Activated T-cell treated with anti-CD3 and anti-CD28 coated beads, Interleukin-2, amount 50 U/mL, for 48 hours (primary cell): ENCODE data around the gene LOX.

Experiments
- DNase-seq, 2 experiments: peaks; one replicate each; pipeline ENCODE4 v3.0.0-alpha.2; 2020

LOX gene

DNA sequence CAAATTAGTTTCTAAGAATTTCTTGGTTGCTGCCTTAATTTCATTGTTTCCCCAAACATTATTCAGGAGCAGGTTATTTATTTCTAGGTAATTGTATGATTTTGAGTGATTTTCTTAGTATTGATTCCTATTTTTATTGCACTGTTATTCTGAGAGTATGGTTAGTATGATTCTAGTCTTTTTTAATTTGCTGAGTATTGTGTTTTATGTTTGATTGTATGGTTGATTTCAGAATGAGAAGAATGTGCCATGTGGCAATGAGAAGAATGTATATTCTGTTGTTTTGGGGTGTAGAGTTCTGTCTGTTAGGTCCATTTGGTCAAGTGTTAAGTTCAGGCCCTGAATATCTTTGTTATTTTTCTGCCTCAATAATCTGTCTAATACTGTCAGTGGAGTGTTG is 27.1 kb downstream of the LOX start:
- no peak for DNase-seq

DNA sequence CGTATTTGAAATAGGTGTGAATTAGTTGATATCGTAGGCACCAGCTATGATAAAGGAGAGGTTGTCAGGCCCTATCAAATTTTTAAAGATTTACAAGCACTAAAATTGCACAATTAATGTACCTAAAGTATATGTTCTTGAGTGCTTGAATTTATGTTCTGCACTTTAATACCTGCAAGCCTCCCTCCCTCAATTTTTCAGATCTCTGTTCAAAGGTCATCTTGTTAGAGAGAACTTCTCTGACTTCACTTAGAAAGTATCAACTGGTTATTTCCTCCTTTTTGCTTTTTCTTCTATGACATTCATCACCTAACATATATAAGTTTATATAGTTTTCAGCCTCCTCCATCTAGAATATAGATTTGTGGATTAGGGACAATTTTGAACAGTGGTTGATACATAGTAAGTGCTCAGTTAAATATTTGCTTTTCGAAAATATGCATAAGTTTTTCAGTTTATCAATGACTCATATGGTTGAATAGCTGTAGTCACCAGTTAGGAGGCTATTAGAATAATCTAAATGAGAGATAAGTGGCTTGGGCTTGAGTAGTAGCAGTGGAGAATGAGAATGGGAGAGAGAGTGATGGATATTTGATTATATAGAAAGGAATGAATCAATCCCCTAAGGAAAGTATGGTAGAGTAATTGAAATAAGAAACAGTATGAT is 37.3 kb downstream of the LOX start:
- no peak for DNase-seq

DNA sequence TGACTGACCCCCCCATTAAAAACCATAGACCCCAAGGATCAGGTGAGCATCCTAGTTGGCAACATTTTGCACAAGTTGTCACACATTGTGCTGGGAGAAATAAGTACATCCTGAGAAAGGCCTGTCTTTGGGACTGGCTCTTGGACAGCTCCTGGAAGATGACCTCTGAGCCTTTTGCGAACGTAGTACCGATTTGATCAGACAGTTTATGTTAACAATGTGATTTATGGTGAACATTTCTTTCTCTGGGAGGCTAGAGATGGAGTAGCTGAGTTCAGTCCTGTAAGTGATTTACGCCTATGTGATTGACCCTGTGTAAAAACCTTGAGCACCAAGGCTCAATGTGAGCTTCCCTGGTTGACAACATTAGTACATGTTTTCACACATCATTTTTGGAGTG is 41.7 kb downstream of the LOX start:
- DNase-seq = no peak

DNA sequence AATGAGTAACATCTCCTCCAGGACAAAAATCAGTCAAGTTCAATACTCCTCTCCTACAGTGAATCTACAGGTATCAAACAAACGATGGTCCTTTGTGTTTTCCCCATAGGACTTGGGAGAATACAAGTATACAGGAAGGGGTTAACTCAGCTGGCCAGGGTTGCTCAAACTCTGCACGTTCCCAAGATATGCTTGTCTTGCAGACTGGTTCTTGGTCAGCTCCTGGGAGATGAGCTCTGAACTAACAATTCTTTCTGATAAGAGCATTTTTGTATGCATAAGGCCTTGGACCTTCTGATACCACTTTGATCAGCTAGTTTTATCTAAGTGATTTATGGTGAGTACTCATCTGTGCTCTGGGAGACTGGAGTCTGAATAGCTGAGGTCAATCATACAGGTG is 42.1 kb downstream of the LOX start:
- DNase-seq = no peak

DNA sequence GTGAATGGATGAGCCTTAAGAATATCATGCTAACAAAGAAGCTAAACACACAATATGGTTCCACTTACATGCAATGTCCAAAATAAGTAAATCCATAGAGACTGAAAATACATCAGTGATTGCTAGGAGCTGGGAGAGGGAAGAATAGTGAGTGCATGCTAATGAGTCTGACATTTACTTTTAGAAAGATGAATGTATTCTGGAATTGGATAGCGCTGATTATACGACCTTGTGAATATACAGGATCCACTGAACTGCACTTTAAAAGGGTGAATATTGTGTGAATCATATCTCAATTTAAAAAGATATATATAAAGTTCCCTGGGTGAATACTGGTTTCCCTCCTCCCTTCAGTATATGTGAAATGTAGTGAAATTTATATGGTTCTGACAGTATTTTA is 46.2 kb downstream of the LOX start:
- no peak for DNase-seq

DNA sequence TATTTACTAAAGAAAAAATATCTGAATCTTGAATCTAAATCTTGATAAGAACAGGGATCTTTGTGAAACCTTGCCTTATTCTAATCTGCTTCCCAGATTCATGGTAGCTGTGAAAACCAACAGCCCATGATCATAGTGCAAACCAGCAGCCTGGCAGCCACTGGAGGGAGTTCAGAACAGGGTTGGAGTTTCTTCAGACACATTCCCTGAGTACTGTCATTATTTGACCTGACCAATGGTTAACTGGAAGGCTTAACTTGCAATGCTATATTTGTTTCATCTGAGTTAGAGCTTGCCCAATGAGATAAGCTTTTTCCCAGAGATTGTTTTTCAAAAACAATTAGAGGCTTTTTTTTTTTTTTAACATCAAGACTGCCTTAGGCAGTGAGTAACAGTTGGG is 47.8 kb downstream of the LOX start:
- no peak for DNase-seq

DNA sequence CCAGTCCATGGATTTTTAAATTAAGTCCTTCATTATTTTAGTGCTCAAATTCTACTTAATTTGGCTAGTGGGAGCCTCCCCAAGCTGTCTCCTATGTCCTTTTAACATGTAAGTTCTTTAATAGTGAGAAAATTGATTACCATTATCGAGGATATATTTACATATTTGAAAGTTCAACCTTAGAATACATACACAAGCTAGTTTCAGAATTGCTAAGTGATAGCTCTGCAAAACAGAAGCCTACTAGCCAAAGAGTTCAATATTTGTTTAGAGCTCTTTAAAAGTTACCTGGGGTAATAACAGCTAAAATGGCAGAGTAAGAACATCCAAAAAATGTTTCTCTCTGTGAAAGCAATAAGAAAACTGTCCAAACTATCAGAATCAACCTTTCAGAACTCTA is 48.2 kb downstream of the LOX start:
- DNase-seq = no peak

DNA sequence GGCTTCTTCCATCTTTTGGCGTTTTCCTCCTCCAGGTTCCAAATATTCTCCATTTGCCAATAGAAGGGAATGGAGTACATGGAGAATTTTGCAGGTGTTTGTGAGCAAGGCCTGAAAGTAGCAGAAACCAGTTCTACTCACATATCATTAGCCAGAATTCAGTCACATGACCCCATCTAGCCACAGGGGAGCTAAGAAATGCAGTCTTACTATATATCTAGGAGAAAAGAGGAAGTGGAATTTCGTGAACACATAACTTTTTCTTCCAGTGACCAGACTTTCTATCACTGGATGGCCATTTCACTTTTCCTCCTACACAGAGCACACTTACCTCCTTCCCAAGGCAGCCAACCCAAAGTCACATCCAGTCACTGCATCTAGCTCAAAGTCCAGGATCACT is 55.1 kb downstream of the LOX start:
- DNase-seq = no peak

DNA sequence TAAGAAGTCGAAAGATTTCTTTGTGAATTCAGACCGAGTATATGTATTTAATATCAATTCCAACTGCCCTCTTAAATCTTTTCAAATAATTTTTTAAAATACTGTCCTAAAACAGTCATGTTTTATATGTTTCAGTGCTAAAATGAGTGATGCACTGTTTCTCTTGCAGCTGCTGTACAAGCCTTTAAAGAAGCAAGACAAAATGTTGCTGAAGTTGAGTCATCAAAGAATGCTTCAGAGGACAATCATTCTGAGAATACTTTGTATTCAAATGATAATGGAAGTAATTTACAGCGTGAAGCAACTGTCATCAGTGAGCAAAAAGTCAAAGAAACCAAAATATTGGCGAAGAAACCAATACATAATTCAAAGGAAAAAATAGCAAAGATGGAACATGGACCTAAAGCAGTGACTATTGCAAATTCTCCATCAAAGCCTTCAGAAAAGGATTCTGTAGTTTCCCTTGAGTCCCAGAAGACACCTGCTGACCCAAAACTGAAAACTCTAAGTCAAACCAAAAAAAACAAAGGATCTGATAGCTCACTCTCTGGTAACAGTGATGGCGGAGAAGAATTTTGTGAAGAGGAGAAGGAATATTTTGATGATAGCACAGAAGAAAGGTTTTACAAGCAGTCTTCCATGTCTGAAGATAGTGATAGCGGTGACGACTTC is 58.0 kb downstream of the LOX start:
- DNase-seq = no peak

DNA sequence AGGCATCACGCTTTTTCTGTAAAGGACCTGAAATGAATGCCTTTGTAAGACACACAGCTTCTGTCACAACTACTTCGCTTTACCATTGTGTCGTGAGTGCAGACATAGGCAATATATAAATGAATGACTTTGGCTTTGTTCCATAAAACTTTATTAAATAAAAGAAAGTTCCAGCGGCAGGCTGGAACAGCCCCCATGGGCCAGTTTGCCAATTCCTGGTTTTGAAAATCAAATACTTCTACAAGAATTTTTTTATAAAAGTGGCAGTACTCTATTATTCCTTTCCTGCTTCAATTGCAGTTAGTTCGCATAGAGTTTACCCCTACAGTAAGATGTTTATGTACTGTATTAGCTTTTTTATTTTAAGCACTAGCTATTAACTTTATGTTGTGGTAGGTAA is 62.6 kb downstream of the LOX start:
- no peak for DNase-seq

DNA sequence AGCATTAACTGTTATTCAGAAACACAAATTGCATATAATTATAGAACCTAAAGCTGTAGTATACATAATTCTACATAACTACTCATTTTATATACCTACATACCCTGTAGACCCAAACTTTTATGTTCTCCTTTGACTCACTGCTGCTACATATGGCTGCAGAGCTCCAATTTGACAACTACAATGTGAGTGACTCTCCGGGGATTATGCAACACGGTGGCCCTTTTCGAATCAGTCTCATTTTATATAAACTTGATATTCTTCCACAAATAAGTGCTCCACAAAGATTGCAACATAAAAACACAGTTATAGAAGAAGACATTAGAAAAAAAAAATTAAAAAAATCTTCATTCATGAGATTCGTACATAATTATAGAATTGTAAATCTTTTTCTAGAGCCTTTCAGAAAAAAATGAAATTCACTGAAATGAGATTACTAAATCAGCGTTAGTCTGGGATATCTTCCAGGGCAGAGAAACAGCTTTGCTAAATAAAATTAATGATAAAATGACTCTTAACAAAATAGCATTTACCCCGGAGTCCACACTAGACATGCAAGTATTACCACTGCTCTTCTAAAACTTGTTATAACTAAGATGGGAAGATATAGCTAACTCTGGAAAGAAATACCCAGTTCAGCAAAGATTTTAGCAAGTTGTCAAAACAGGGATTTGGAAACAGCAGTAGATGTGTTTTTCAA is 63.7 kb downstream of the LOX start:
- no peak for DNase-seq
